ENCODE results near the gene RPS6KA2.

RPS6KA2 gene

GRCh38 chr6:166442131-166442685 lies 184.8 kb downstream of the RPS6KA2 start:
- Mint-ChIP-seq H3K9me3 (no peaks in the 10 kb centered on the region), H3K36me3 (ENCODE audit: low read depth) (no peaks in the 10 kb centered on the region), H3K4me3 (no peak overlapping the region), H3K27me3 (ENCODE audit: low read depth) (peaks cover 15% of the 10 kb centered on the region), H3K27ac (no peak overlapping the region), H3K4me1 (ENCODE audit: low read depth) (peaks cover 8% of the 10 kb centered on the region)

GRCh38 chr6:166441325-166442078 lies 185.5 kb downstream of the RPS6KA2 start:
- H3K36me3 Mint-ChIP-seq (ENCODE audit: low read depth), result no peaks in the 10 kb centered on the region
- H3K9me3 Mint-ChIP-seq, result no peaks in the 10 kb centered on the region
- no peak overlapping the region for H3K4me3 Mint-ChIP-seq
- peaks cover 15% of the 10 kb centered on the region for H3K27me3 Mint-ChIP-seq (ENCODE audit: low read depth)
- peaks cover 8% of the 10 kb centered on the region for H3K4me1 Mint-ChIP-seq (ENCODE audit: low read depth)
- H3K27ac Mint-ChIP-seq, result no peak overlapping the region

DNA sequence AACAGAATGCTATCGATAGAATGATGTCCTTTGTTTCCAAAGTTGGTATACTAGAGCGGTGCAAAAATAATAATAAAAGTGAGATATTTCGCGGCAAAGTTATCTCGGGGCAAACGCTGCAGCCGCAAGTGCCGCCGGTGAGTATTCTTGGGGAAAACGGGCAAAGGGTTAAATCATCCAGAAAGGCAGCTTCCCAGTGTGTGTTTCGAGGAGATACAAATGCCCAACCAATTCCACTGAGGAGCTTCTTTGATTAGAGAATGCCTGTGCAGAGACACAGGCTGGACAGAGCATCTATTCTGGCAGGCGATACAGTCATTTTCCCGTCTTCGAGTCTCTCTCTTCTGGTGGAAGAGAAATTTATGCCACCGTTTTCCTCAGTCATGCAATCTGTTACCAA lies 186.3 kb downstream of the RPS6KA2 start:
- H3K27ac Mint-ChIP-seq, result no peak overlapping the region
- no peaks in the 10 kb centered on the region for H3K36me3 Mint-ChIP-seq (ENCODE audit: low read depth)
- peaks cover 15% of the 10 kb centered on the region for H3K27me3 Mint-ChIP-seq (ENCODE audit: low read depth)
- H3K9me3 Mint-ChIP-seq, result no peaks in the 10 kb centered on the region
- no peak overlapping the region for H3K4me3 Mint-ChIP-seq
- H3K4me1 Mint-ChIP-seq (ENCODE audit: low read depth), result peaks cover 10% of the 10 kb centered on the region

- H3K9me3 Mint-ChIP-seq, result no peaks in the 10 kb centered on the region
- no peak overlapping the region for H3K27ac Mint-ChIP-seq
- H3K36me3 Mint-ChIP-seq (ENCODE audit: low read depth), result no peaks in the 10 kb centered on the region
- H3K4me1 Mint-ChIP-seq (ENCODE audit: low read depth), result peaks cover 10% of the 10 kb centered on the region
- no peak overlapping the region for H3K4me3 Mint-ChIP-seq
- H3K27me3 Mint-ChIP-seq (ENCODE audit: low read depth), result peaks cover 15% of the 10 kb centered on the region
These were observed 186.9 kb downstream of the RPS6KA2 start for GRCh38 chr6:166440106-166440505.

GRCh38 chr6:166439366-166440091 lies 187.5 kb downstream of the RPS6KA2 start:
- Mint-ChIP-seq H3K9me3 (no peaks in the 10 kb centered on the region), H3K4me3 (no peak overlapping the region), H3K27ac (no peak overlapping the region), H3K4me1 (ENCODE audit: low read depth) (peaks cover 10% of the 10 kb centered on the region), H3K36me3 (ENCODE audit: low read depth) (no peaks in the 10 kb centered on the region), H3K27me3 (ENCODE audit: low read depth) (peaks cover 15% of the 10 kb centered on the region)

DNA sequence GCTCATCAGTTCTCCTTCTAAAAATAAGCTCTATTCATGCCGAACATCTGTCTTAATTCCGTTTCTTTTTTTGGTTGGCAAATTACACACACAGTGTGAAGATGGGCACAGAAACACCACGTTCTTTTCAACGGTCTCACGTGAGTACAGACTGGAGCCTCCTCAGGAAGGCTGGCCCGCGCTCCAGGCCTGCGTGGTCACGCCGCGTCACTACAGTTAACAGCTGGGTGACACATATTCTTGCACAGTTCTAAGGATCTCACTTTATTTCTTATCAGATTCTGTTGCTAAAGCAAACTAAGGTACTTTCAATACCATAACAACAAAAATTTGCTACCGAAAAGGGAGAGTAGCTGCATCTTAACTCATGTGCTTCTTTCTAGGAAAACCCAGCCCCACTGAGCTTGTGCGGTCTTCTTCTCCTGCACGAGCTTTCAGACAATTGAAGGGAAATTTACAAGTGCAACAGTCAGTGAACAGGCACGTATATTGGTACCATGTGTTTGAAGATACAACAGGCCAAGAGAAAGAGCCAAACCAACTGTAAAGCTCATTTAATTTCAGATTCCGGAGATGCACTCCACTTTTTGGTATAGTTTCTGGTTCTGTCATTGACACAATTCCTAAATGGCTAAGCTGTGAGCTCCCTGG lies 188.7 kb downstream of the RPS6KA2 start:
- Mint-ChIP-seq H3K4me3 (no peak overlapping the region), H3K27me3 (ENCODE audit: low read depth) (peaks cover 15% of the 10 kb centered on the region), H3K27ac (no peak overlapping the region), H3K36me3 (ENCODE audit: low read depth) (no peaks in the 10 kb centered on the region), H3K4me1 (ENCODE audit: low read depth) (peaks cover 10% of the 10 kb centered on the region), H3K9me3 (no peaks in the 10 kb centered on the region)

- Mint-ChIP-seq H3K27ac (no peak overlapping the region), H3K4me3 (no peak overlapping the region), H3K27me3 (ENCODE audit: low read depth) (peaks cover 15% of the 10 kb centered on the region)
These were observed 189.4 kb downstream of the RPS6KA2 start for GRCh38 chr6:166437661-166438060.

GRCh38 chr6:166436195-166437139 lies 190.6 kb downstream of the RPS6KA2 start:
- no peaks in the 10 kb centered on the region for H3K36me3 Mint-ChIP-seq (ENCODE audit: low read depth)
- H3K27ac Mint-ChIP-seq, result no peak overlapping the region
- no peak overlapping the region for H3K4me3 Mint-ChIP-seq
- peaks cover 15% of the 10 kb centered on the region for H3K27me3 Mint-ChIP-seq (ENCODE audit: low read depth)
- H3K9me3 Mint-ChIP-seq, result no peaks in the 10 kb centered on the region
- peaks cover 10% of the 10 kb centered on the region for H3K4me1 Mint-ChIP-seq (ENCODE audit: low read depth)

More at GRCh38 chr6:166437661-166438060, 189.4 kb downstream of the RPS6KA2 start:
- H3K4me1 Mint-ChIP-seq (ENCODE audit: low read depth), result peaks cover 10% of the 10 kb centered on the region
- no peaks in the 10 kb centered on the region for H3K9me3 Mint-ChIP-seq
- H3K36me3 Mint-ChIP-seq (ENCODE audit: low read depth), result no peaks in the 10 kb centered on the region

- Mint-ChIP-seq H3K4me3 (no peak overlapping the region), H3K27ac (no peak overlapping the region), H3K36me3 (ENCODE audit: low read depth) (no peaks in the 10 kb centered on the region), H3K27me3 (ENCODE audit: low read depth) (peaks cover 9% of the 10 kb centered on the region), H3K9me3 (no peaks in the 10 kb centered on the region), H3K4me1 (ENCODE audit: low read depth) (peaks cover 10% of the 10 kb centered on the region)
These were observed 191.5 kb downstream of the RPS6KA2 start for GRCh38 chr6:166435574-166435973.

DNA sequence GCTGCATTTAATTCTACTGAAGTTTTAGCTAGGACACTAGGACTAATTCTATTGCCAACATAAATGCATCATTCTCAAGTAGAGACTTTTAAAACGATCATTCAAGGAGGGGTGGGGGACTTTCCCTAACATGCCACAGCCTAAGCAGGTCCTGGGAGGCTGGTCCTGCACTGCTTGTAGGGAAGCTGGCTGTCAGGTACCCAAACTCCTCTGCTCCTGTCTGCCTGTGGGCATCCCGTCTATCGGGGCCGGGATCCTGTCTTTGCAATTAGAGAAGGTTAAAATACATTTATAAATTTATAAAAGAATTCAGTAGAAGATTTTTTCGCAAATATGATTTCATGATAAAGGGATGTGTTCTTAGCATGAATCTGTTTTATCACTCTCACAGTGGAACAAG lies 192.7 kb downstream of the RPS6KA2 start:
- peaks cover 1% of the 10 kb centered on the region for H3K27me3 Mint-ChIP-seq (ENCODE audit: low read depth)
- no peak overlapping the region for H3K4me3 Mint-ChIP-seq
- H3K27ac Mint-ChIP-seq, result no peak overlapping the region
- H3K9me3 Mint-ChIP-seq, result no peaks in the 10 kb centered on the region
- H3K4me1 Mint-ChIP-seq (ENCODE audit: low read depth), result peaks cover 3% of the 10 kb centered on the region
- peaks cover 2% of the 10 kb centered on the region for H3K36me3 Mint-ChIP-seq (ENCODE audit: low read depth)

- Mint-ChIP-seq H3K9me3 (no peaks in the 10 kb centered on the region), H3K27me3 (ENCODE audit: low read depth) (no peaks in the 10 kb centered on the region), H3K27ac (no peak overlapping the region), H3K4me1 (ENCODE audit: low read depth) (peaks cover 2% of the 10 kb centered on the region), H3K36me3 (ENCODE audit: low read depth) (peaks cover 3% of the 10 kb centered on the region), H3K4me3 (no peak overlapping the region)
These were observed 194.0 kb downstream of the RPS6KA2 start for GRCh38 chr6:166433096-166433495.

- Mint-ChIP-seq H3K27ac (no peak overlapping the region), H3K4me1 (ENCODE audit: low read depth) (no peaks in the 10 kb centered on the region), H3K27me3 (ENCODE audit: low read depth) (peaks cover 2% of the 10 kb centered on the region), H3K4me3 (no peak overlapping the region), H3K36me3 (ENCODE audit: low read depth) (peaks cover 3% of the 10 kb centered on the region), H3K9me3 (no peaks in the 10 kb centered on the region)
These were observed 196.8 kb downstream of the RPS6KA2 start for GRCh38 chr6:166430269-166430668.

DNA sequence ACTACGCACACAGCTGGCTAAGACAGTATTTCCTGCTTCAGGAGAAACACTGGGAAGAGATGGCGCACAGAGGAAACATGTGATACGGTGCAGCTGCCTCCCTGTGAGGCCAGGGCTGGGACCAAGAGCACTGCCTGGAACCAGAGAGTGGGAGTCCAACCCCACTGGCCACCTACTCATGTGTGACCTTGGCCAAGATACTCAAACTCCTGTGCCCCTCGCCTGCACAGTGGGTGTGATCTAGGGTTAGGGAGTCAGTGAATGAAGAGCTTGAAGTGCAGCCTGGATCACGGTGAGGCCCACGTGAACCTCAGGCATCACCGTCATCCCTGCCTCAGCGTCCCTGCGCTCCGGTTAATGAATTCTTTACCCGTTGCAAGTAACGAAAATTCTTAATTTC lies 202.6 kb downstream of the RPS6KA2 start:
- peaks cover 3% of the 10 kb centered on the region for H3K36me3 Mint-ChIP-seq (ENCODE audit: low read depth)
- no peaks in the 10 kb centered on the region for H3K9me3 Mint-ChIP-seq
- no peak overlapping the region for H3K4me3 Mint-ChIP-seq
- H3K27me3 Mint-ChIP-seq (ENCODE audit: low read depth), result peaks cover 9% of the 10 kb centered on the region
- no peak overlapping the region for H3K27ac Mint-ChIP-seq
- H3K4me1 Mint-ChIP-seq (ENCODE audit: low read depth), result peaks cover 18% of the 10 kb centered on the region

GRCh38 chr6:166423781-166424180 lies 203.3 kb downstream of the RPS6KA2 start:
- Mint-ChIP-seq H3K27ac (no peak overlapping the region), H3K36me3 (ENCODE audit: low read depth) (peaks cover 3% of the 10 kb centered on the region), H3K4me1 (ENCODE audit: low read depth) (peaks cover 25% of the 10 kb centered on the region), H3K27me3 (ENCODE audit: low read depth) (peaks cover 9% of the 10 kb centered on the region), H3K9me3 (no peaks in the 10 kb centered on the region), H3K4me3 (no peak overlapping the region)
